Natural killer cell (primary cell): ENCODE results near the gene USF1. TPM values are rescaled to one million over a fixed set of nuclear protein-coding genes. Genes with fewer than 3 reads are reported as not detected.

Source experiments
- ATAC-seq, 3 donors: fragments of 150-1000 bp in 2 of 3; fragments of 200-7000 bp in 1 of 3; cut with Tn5 transposase; 1 replicate in 1 of 3; 2 replicates in 2 of 3; pipeline ENCODE4 v1.10.0; 2021; ENCODE audit warnings: mild to moderate bottlenecking in 2 of 3, moderate library complexity in 2 of 3
- DNase-seq, 2 donors: peaks; one replicate each; pipeline versions ENCODE4 v3.0.0 to v3.0.0-alpha.2; 2013 to 2021; ENCODE audit warnings: mixed read lengths in 1 of 2
- H3K27ac ChIP-seq: one replicate; pipeline ENCODE4 v1.5.1; 2013; ENCODE audit warnings: mild to moderate bottlenecking, low read length
- H3K27me3 ChIP-seq: one replicate; pipeline ENCODE4 v1.6.1; 2013; ENCODE audit warnings: low read length; ENCODE audit not compliant: control insufficient read depth, insufficient read depth
- H3K36me3 ChIP-seq: one replicate; pipeline ENCODE4 v1.6.1; 2013; ENCODE audit warnings: low read length; ENCODE audit not compliant: control insufficient read depth, insufficient read depth
- H3K4me1 ChIP-seq: one replicate; pipeline ENCODE4 v1.6.1; 2013; ENCODE audit warnings: low read length; ENCODE audit not compliant: control insufficient read depth, insufficient read depth
- H3K4me3 ChIP-seq: one replicate; pipeline ENCODE4 v1.5.1; 2013; ENCODE audit warnings: low read length
- H3K9me3 ChIP-seq: one replicate; pipeline ENCODE4 v1.6.1; 2013; ENCODE audit warnings: low read length; ENCODE audit not compliant: control insufficient read depth, insufficient read depth
- H3K27ac Mint-ChIP-seq, 2 donors: one replicate each; pipeline ENCODE4 v1.8.0; 2022; ENCODE audit warnings: mild to moderate bottlenecking in 2 of 2, mixed read lengths in 2 of 2, moderate library complexity in 1 of 2
- H3K27me3 Mint-ChIP-seq, 2 donors: one replicate each; pipeline ENCODE4 v1.8.0; 2022; ENCODE audit warnings: low read depth in 2 of 2, mixed read lengths in 2 of 2
- H3K36me3 Mint-ChIP-seq: one replicate; pipeline ENCODE4 v1.8.0; 2022; ENCODE audit warnings: mixed read lengths
- H3K4me1 Mint-ChIP-seq, 2 donors: one replicate each; pipeline ENCODE4 v1.8.0; 2022; ENCODE audit warnings: mixed read lengths in 2 of 2
- H3K4me3 Mint-ChIP-seq: one replicate; pipeline ENCODE4 v1.8.0; 2022; ENCODE audit warnings: mild to moderate bottlenecking, moderate library complexity, mixed read lengths
- H3K9me3 Mint-ChIP-seq, 2 donors: one replicate each; pipeline ENCODE4 v1.8.0; 2022; ENCODE audit warnings: mixed read lengths in 2 of 2
- WGBS: methylation state at CpG from one replicate; pipeline ENCODE4 v1.1.7; 2013; ENCODE audit warnings: missing lambda C conversion rate; ENCODE audit not compliant: insufficient coverage; 5-methylcytosine and 5-hydroxymethylcytosine counted together
- intact Hi-C: fragments of 100-400 bp; cut with micrococcal nuclease; formaldehyde crosslinking; loops from one replicate; pipeline ENCODE4 v1.14.2; 2022
- total RNA-seq, 4 donors: library from RNA; stranded (reverse); fragments of 120-200 nt in 1 of 4; gene quantifications; one replicate each; pipeline versions ENCODE4 v1.2.3 to v1.2.4, GENCODE V29; 2013 to 2022
- TF ChIP-seq, protein P1 (sequence below): fragments of 200-600 bp; IDR thresholded peaks from one replicate; pipeline ENCODE4 v1.8.0; 2022; ENCODE audit warnings: antibody characterized with exemption

USF1 gene
- total RNA-seq, 3 donors from 2014 or later (not counting 1 experiment from before 2014, with no cell fraction given): 113 to 121 (median 114) TPM

DNA sequence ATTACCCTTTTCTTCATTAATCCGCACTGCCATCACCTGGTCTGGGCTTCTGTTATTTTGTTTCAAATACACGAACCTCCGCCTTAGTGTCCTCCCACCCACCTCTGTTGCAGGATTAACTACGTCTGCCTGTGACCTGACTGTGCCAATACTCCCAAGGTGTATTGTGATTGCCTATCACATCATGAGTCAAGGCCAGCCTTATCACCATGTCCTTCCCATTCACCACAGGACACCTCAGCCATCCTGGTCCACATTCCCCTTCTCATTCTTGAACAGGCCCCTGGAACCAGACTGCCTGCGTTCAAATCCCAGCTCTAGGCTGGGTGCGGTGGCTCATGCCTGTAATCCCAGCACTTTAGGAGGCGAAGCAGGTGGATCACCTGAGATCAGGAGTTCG is 39.2 kb downstream of the USF1 start:
- Histone ChIP-seq H3K27me3 (no peaks in the 10 kb centered on the region), H3K9me3 (no peaks in the 10 kb centered on the region), H3K4me1 (no peaks in the 10 kb centered on the region), H3K36me3 (no peaks in the 10 kb centered on the region), H3K4me3 (no peak overlapping the region), H3K27ac (no peak overlapping the region)
- TF ChIP-seq, protein P1, sequence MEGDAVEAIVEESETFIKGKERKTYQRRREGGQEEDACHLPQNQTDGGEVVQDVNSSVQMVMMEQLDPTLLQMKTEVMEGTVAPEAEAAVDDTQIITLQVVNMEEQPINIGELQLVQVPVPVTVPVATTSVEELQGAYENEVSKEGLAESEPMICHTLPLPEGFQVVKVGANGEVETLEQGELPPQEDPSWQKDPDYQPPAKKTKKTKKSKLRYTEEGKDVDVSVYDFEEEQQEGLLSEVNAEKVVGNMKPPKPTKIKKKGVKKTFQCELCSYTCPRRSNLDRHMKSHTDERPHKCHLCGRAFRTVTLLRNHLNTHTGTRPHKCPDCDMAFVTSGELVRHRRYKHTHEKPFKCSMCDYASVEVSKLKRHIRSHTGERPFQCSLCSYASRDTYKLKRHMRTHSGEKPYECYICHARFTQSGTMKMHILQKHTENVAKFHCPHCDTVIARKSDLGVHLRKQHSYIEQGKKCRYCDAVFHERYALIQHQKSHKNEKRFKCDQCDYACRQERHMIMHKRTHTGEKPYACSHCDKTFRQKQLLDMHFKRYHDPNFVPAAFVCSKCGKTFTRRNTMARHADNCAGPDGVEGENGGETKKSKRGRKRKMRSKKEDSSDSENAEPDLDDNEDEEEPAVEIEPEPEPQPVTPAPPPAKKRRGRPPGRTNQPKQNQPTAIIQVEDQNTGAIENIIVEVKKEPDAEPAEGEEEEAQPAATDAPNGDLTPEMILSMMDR: no peak
- ATAC-seq: no peak
- H3K36me3 Mint-ChIP-seq: no peaks in the 10 kb centered on the region
- H3K9me3 Mint-ChIP-seq: no peaks in the 10 kb centered on the region
- H3K27ac Mint-ChIP-seq: no peak overlapping the region
- WGBS: 90% methylated on average over 7 of the region's 8 CpGs
- H3K4me3 Mint-ChIP-seq: no peak overlapping the region
- no peaks in the 10 kb centered on the region for H3K27me3 Mint-ChIP-seq
- H3K4me1 Mint-ChIP-seq: no peaks in the 10 kb centered on the region
- intact Hi-C loops: no loop called here
- no peak for DNase-seq

DNA sequence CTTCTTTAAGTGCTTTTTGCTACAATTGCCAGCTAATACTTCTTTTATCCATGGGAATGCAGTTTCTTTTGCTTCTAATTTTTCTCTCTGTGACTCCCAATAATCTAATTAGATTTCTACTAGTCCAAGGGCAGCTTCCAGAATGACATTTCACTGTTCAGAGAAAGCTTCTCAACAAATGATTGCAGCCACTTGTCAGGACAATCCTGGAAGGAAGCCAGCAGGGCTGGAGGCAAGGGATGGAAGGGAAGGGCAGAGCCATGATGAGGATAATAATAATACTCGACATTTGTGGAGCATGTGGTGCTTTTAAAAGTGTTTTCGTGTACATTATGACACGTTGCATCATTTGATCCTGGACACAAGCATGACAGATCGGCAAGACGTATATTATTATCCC is 44.3 kb downstream of the USF1 start:
- DNase-seq: no peak
- Mint-ChIP-seq H3K4me1 (peaks cover 0 to 6% of the 10 kb centered on the region in 2 donors), H3K9me3 (no peaks in the 10 kb centered on the region), H3K27me3 (no peaks in the 10 kb centered on the region), H3K27ac (no peak overlapping the region), H3K36me3 (no peaks in the 10 kb centered on the region), H3K4me3 (no peak overlapping the region)
- Histone ChIP-seq H3K4me1 (no peaks in the 10 kb centered on the region), H3K27me3 (no peaks in the 10 kb centered on the region), H3K9me3 (no peaks in the 10 kb centered on the region), H3K36me3 (peaks cover 23% of the 10 kb centered on the region), H3K4me3 (no peak overlapping the region), H3K27ac (no peak overlapping the region)
- intact Hi-C loops: no loop called here
- no peak for ATAC-seq
- WGBS: 95% methylated on average over 5 of the region's 5 CpGs
- TF ChIP-seq, protein P1: no peak

DNA sequence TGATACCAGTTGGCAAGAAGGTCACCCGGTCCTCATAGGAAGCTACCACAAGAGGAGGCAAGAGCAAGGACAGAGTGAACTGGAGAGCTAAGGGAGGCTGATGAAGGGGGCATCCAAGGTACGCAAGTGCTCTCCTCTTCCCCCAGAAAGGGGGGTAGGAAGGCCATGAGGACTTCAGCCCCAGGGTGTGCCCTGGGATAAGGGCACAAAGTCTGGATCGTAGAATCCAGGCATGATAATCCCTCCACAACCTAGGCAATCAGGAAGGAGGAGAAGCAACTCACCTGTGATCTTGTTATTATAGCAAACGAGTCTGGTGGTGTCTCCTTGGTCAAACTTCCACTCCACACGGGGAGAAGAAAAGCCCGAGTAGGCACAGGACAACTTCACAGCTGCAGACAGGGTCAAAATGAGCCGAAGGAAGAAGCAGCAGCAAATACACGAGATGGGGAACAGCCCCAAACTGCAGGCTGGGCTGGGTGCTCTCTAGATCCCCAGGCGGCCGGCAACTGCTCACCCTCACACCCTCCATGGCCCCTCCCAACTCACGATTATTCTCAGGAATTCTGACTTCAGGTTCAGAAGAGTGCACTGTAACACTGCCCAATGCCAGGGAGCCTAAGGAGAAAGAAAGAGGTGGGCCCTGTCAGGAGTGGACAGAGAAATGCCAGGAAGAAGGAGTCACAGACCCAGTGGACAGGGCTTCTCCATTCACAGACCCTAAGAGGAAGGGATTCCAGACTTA is 44.9 kb downstream of the USF1 start:
- 94% methylated on average over 11 of the region's 11 CpGs for WGBS
- no peaks in the 10 kb centered on the region for H3K9me3 ChIP-seq
- Mint-ChIP-seq H3K36me3 (no peaks in the 10 kb centered on the region), H3K9me3 (no peaks in the 10 kb centered on the region), H3K4me3 (no peak overlapping the region), H3K27me3 (no peaks in the 10 kb centered on the region), H3K4me1 (peaks cover 0 to 6% of the 10 kb centered on the region in 2 donors), H3K27ac (no peak overlapping the region)
- TF ChIP-seq, protein P1: no peak
- H3K4me3 ChIP-seq: no peak overlapping the region
- no peaks in the 10 kb centered on the region for H3K27me3 ChIP-seq
- DNase-seq (no peak), ATAC-seq (no peak)
- no peak overlapping the region for H3K27ac ChIP-seq
- intact Hi-C loops: no loop called here
- no peaks in the 10 kb centered on the region for H3K4me1 ChIP-seq
- H3K36me3 ChIP-seq: peaks cover 23% of the 10 kb centered on the region

DNA sequence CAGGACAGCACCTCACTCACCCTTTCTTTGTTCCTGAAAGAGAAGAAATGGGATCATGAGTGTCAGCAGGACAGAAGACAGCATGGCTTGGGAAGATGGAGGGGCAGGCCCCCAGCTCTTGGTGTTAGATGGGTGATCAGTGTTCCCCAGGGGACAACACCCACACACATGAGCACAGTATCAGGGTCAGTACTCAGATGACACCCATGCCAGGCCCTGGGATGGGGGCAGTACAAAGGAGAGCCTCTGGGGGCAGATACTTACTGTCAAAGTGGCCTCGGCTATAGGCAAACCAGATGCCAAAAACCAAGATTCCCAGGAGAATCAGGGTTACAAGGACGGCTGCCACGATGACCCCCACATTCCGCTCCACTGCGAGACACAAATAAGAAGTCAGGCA is 46.4 kb downstream of the USF1 start:
- no peak overlapping the region for H3K27ac Mint-ChIP-seq
- no peak overlapping the region for H3K4me3 Mint-ChIP-seq
- DNase-seq (no peak), ATAC-seq (no peak)
- Histone ChIP-seq H3K36me3 (peaks cover 23% of the 10 kb centered on the region), H3K9me3 (no peaks in the 10 kb centered on the region), H3K4me1 (no peaks in the 10 kb centered on the region), H3K4me3 (no peak overlapping the region), H3K27me3 (no peaks in the 10 kb centered on the region), H3K27ac (no peak overlapping the region)
- H3K9me3 Mint-ChIP-seq: no peaks in the 10 kb centered on the region
- intact Hi-C loops: loop anchor here (5.0 kb wide), 1 partner anchor 98 kb away; the partner anchor contains the start of gene KLHDC9
- no peaks in the 10 kb centered on the region for H3K27me3 Mint-ChIP-seq
- H3K4me1 Mint-ChIP-seq: peaks cover 0 to 6% of the 10 kb centered on the region in 2 donors
- WGBS: 96% methylated on average over 5 of the region's 5 CpGs
- no peaks in the 10 kb centered on the region for H3K36me3 Mint-ChIP-seq
- TF ChIP-seq, protein P1: no peak
